ENCODE data around the gene NELL2. TPM values are rescaled to one million over a fixed set of nuclear protein-coding genes. Genes with fewer than 3 reads are reported as not detected.

Gene NELL2
- total RNA-seq, 1 experiment from 2014 or later = 32.7 TPM

GRCh38 chr12:44846826-44847225, 29.3 kb downstream of the NELL2 start:
- Histone ChIP-seq H2BK20ac (ENCODE audit: low read depth, low read length, poor library complexity, severe bottlenecking) (no peak overlapping the region), H2BK5ac (ENCODE audit: insufficient read length, low read length) (no peak overlapping the region), H3K79me1 (ENCODE audit: insufficient read depth, low read depth, low read length, poor library complexity, severe bottlenecking) (no peaks in the 10 kb centered on the region), H4K8ac (replicated peaks; ENCODE audit: insufficient read length, low read depth, low read length) (no peak overlapping the region), H3K4ac (ENCODE audit: low read depth, low read length) (no peak overlapping the region), H4K91ac (ENCODE audit: insufficient read length, low read depth, low read length) (no peak overlapping the region), H2BK15ac (ENCODE audit: low read depth, low read length) (no peak overlapping the region), H4K5ac (ENCODE audit: insufficient read length, low read depth, low read length) (no peak overlapping the region), H3K4me2 (ENCODE audit: insufficient read depth, insufficient read length, low read length) (no peak overlapping the region), H3K14ac (ENCODE audit: insufficient read depth, low read length) (no peak overlapping the region), H2BK120ac (ENCODE audit: low read depth, low read length, poor library complexity, severe bottlenecking) (no peak overlapping the region), H3K27ac (ENCODE audit: insufficient read length, low read depth, low read length) (no peak overlapping the region), H3K56ac (ENCODE audit: insufficient read length, low read depth, low read length) (no peak overlapping the region), H3K23me2 (ENCODE audit: insufficient read length, low read depth, low read length, poor library complexity, severe bottlenecking) (no peaks in the 10 kb centered on the region), H3K9ac (ENCODE audit: extremely low read depth, insufficient read length, low read length) (no peak overlapping the region), H3K18ac (ENCODE audit: insufficient read length, low read depth, low read length) (no peak overlapping the region), H3K4me1 (ENCODE audit: insufficient read depth, low read length) (no peaks in the 10 kb centered on the region), H3T11ph (ENCODE audit: low read length) (no peak overlapping the region), H3K79me2 (ENCODE audit: insufficient read depth, low read length) (no peaks in the 10 kb centered on the region), H3K23ac (ENCODE audit: insufficient read length, low read depth, low read length) (no peak overlapping the region), H3K9me3 (ENCODE audit: control insufficient read depth, low read depth, low read length) (no peaks in the 10 kb centered on the region), H4K20me1 (ENCODE audit: control insufficient read depth, insufficient read depth, insufficient read length) (no peaks in the 10 kb centered on the region), H2AFZ (ENCODE audit: low read length) (no peak overlapping the region), H2BK12ac (ENCODE audit: insufficient read length, low read depth, low read length) (no peak overlapping the region), H2AK5ac (ENCODE audit: insufficient read length, low read length) (no peak overlapping the region), H3K27me3 (ENCODE audit: insufficient read depth, low read length) (no peaks in the 10 kb centered on the region)
- Mint-ChIP-seq H3K4me3 (no peak overlapping the region), H3K27ac (no peak overlapping the region), H3K27me3 (ENCODE audit: low read depth) (no peaks in the 10 kb centered on the region), H3K9me3 (no peaks in the 10 kb centered on the region), H3K4me1 (peaks cover 18 to 19% of the 10 kb centered on the region in 2 experiments), H3K36me3 (ENCODE audit: insufficient read depth in 1 of 3, low read depth in 3 of 3) (no peaks in the 10 kb centered on the region)
- WGBS (ENCODE audit: extremely low coverage, insufficient read length, low lambda C conversion rate) = no CpG with 5 or more reads among the region's 1 CpG
- DNase-seq = no peak
- TF ChIP-seq CTCF (conservative IDR thresholded peaks at IDR 0.05) = no peak

Measured in H9 (cell line).